Umbilical cord (tissue), 2 donors: ENCODE measurements around the gene IL2RA. TPM values are rescaled to one million over a fixed set of nuclear protein-coding genes. Genes with fewer than 3 reads are reported as not detected.
A peak's percentile ranks its signal among the peaks of the same experiment; 100 is the strongest.
"Not testable (repeated sequence)": the region's sequence is repeated elsewhere in the genome, so short reads cannot be mapped to it uniquely, and the experiment has no call there.

ENCODE experiments used
- DNase-seq: peaks from one replicate; pipeline ENCODE4 v3.0.0-alpha.2; 2015; ENCODE audit warnings: low spot score
- total RNA-seq: library from RNA; depleted of rRNA; stranded (reverse); fragments of >200 nt; gene quantifications from one replicate; pipeline ENCODE4 v1.2.3, GENCODE V29; 2014; ENCODE audit warnings: low replicate concordance; ENCODE audit not compliant: insufficient read depth

Gene IL2RA
- total RNA-seq, 1 donor from 2014 or later: 5.1 TPM

DNA sequence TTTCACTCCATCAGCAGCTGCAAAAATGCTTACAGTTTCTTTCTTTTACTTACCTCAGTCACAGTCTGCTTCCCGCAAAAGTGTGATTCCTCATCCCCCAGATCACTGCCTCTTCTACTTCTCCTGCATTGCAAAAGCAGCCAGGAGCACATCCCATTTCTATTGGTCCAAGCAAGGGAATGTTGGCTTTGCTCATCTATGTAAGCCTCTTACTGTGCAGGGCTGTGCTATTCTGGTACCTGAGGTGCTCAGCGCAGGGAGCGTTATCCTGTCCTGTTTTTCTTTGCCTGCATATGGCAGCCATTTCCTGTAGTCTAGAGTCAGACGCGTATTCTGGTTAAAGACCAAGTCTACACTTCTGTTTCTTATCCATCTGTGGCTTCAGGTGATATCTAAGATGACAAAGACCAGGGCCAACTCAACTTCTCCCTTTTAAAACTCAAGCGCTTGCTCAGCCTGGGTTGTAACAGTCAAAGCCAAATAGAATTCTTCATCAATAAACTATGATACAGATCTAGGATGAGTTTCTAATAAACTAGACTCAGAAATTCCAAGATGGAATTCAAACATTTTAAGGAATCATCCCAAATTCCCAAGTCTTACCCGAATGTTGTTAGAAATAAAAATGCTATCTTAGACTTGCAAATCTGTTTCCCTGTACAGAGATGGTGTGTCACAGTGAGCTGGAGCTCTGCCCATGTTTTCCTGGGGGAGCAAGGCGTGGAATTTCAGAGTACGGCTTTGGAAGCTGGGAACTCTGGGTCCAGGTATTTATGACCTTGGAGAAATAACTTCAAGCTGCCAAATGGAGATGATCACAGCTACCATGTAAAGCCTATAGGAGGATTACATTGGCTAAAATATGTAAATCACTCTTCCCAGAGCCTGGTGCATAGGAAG, 20.6 kb upstream of the IL2RA start:
- no peak for DNase-seq

DNA sequence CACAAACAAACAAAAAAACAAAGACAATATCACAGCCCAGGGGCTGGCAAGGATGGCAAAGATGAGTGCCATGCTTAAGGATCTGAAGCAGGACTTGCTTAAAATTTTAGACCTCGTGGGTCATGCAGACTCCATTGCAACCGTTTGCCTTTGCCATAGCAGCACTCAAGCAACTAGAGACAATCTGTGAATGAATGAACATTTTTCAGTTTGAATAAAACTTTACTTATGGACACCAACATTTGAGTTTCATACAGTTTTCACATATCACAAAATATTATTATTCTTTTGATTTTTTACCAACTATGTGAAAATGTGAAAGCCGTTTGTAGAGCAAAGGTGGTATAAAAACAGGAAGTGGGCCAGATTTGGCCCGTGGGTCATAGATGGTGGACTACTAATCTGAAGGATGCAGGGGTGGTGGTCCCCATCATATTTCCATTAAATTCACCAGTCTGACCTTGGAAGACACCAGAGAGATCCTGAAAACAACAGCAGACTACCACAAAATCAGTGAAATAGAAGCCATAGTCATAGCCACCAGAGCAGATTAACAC, 18.3 kb upstream of the IL2RA start:
- no peak for DNase-seq

- DNase-seq: no peak
Measured at GRCh38 chr10:6079044-6079443, 16.9 kb upstream of the IL2RA start.

DNA sequence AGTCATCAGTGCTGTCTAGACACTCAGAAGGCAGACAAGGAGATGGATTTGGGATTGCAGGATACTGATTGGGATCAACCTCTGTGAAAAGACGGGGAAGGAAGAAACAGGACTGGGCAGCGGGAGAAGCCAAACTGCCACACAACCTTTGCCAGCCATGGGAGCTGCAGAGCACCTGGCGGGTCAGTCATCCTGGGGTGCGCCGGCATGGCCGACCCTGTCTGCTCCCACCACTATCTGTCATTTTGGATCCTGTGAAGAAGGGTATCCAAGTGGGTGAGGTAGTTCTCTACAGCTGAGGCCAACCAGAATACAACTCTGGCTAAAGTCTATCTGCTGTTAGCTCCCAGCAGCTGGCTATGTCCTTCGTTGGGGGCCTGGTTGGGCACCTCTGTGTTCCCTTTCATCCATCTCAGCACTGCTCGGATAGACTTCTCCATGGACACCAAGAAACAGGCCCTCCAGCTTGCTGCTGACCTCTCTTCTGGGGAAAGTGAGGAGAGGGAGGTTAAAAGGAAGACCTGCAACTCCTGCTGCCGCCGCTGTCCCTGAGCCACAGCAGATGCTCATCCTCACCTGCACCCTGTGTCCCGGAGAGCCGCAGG, 15.0 kb upstream of the IL2RA start:
- DNase-seq: no peak

DNA sequence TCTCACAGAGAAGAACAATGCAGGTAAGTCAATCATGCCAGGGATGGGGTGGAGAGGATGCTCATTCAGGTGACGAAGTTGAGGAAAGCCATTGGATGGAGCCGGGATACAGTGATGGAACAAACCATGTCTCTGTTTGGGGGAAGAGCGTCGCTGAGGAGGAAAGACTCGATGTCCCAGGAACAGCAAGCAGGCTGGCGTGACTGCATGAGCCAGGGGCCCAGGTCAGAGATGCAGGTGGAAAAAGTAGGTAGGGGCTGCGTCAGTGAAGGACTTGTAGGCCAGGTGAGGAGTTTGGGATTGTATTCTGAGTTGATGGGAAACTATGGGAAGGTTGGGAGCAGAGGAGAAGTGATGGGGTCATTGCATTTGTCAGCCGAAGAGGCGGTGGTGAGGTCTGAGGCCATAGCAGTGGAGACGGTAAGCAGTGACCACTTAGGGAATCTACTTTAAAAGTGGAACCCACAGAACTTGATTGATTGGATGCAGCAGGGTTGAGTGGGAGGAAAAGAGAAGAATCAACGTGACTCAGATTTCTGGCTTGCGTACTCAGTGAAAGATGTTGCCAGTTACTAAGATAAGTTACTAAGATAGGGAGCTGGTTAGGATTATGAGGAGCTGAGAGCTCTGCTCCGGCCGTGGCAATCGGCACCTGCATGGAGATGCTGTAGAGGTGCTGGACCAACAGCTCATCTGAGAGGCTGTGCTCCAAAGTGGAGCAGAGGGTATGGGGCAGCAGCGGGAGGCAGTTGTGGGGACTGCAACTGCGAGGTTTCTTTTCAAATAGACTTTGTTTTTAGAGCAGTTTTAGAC, 12.5 kb upstream of the IL2RA start:
- no peak for DNase-seq

GRCh38 chr10:6072215-6072934, 10.2 kb upstream of the IL2RA start:
- no peak for DNase-seq

DNA sequence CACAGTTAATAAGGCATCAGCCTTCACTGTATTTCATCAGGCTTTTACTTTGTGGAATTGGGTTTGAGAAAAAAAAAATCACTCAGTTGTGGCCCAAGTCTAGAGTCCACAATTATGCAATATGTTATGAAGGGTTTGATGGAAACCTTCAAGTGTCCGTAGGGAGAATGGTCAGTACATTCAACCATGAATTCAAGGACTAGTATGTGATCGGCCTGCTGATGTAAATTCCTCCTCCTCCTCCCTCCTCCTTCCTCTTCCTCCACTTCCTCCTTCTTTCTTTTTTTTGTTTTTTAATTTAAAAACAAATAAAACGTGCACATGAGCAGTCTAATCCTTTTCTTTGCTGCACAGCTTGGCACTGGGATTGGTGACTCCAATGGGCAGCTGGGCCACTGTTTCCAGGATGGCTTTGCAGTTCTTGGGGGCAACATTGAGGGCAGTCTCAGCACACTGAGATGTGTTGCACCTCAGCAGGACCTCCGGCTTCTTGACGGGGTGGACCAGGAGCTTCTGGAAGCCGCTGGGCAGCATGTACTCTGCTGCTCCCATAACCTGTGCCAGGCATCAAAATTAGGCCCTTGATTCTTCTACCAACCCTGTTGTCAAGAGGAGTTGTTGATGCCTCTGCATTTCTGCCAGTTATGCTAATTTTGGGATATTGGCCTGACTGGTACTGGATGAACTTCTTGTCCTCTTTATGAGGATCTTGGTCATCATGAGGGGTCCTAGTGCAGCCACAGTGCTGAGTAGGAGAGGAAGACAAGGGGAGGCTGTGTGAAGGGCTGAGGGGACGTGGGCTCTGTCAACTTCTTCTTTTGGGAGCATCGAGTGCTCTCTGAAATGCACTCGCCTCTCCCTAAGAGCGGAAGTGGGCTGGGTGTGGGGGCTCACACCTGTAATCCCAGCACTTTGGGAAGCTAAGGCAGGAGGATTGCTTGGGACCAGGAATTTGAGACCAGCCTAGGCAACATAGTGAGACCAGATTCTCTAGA, 9.3 kb upstream of the IL2RA start:
- no peak for DNase-seq

- no peak for DNase-seq
Measured at GRCh38 chr10:6070660-6071059, 8.5 kb upstream of the IL2RA start.

GRCh38 chr10:6069081-6069931, 7.1 kb upstream of the IL2RA start:
- DNase-seq: no peak

GRCh38 chr10:6068422-6068821, 6.3 kb upstream of the IL2RA start:
- peak; percentile 63 for DNase-seq

- no peak for DNase-seq
Measured at GRCh38 chr10:6068006-6068405, 5.8 kb upstream of the IL2RA start.

DNA sequence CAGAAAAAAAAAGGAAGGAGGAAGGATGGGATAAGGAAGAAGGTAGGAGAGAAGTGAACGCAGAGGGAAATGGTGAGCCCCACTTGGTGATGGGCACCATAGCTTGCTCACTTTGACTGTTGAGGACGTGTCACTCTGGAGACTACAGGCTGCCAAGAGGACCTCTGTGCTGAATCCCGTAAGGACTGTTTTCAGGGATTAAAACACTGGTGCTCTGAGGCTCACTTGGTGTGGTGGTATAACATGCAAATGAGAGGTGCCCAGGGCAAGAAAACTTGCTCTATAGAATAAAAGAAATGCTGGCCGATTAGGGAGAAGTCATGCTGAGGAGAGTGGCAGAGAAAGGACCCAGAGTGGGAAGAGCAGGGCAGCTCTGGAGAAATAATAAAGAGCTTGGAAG, 5.3 kb upstream of the IL2RA start:
- DNase-seq: no peak

GRCh38 chr10:6065835-6066234, 3.7 kb upstream of the IL2RA start:
- no peak for DNase-seq

DNA sequence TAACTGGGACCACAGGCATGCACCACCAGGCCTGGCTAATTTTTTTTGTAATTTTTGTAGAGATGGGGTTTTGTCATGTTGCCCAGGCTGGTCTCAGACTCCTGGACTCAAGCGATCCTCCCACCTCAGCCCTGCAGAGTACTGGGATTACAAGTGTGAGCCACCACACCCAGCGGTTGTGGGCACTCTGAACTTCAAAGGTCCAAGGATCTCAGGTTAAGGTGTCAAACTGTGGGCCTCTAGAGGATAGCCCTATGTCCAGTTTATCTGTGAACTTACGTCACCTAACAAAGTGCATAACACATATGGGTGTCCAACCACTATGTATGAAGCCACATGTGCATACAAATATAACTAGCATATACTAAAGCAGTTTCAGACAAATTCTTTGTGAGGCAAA, 3.2 kb upstream of the IL2RA start:
- no peak for DNase-seq

DNA sequence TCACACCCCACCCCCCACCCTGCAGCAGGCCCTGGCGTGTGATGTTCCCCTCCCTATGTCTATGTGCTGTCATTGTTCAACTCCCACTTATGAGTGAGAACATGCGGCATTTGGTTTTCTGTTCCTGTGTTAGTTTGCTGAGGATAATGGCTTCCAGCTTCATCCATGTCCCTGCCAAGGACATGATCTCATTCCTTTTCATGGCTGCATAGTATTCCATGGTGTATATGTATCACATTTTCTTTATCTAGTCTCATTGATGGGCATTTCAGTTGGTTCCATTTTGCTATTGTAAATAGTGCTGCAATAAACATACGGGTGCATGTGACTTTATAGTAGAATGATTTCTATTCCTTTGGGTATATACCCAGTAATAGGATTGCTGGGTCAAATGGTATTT, 2.6 kb upstream of the IL2RA start:
- DNase-seq: not testable (repeated sequence)

DNA sequence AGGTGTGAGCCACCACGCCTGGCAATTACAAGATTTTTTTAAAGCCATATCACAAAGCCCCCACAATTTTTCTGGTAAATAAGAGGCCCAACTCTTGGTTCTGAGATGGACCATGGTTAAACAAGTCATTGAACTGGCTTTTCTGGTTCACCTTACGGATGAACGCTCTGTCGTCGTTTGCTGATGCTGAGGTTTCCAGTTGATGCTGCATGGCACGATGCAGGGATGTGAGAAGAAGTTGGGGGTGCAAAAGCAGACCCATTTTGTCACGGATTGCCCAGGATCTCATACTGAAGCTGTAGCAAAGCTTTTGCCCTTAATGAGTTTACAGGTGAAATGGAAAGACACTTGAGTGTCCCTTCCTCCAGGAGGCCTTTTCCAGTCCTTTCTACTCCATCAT, 2.0 kb upstream of the IL2RA start:
- DNase-seq: no peak

- DNase-seq: no peak
Measured at GRCh38 chr10:6061056-6061455, 1.1 kb downstream of the IL2RA start.

- no peak for DNase-seq
Measured at GRCh38 chr10:6059506-6059905, 2.7 kb downstream of the IL2RA start.
